Measurements from ENCODE around the gene CLEC20A.

- no peak for TF ChIP-seq POLR2AphosphoS5 (IDR thresholded peaks at IDR 0.05; ENCODE audit: low read depth, low read length)
- no peak for TF ChIP-seq REST (IDR thresholded peaks at IDR 0.05; ENCODE audit: insufficient read depth in 1 of 2, low read depth in 2 of 2, low read length in 2 of 2)
- TF ChIP-seq TAF1 (IDR thresholded peaks at IDR 0.05; ENCODE audit: borderline replicate concordance, insufficient read depth, low read length) = no peak
These were observed 1.2 kb upstream of the CLEC20A start for GRCh38 chr1:178497903-178498478.

All from PFSK-1 (cell line).